ENCODE results near the gene RBP3.

RBP3 gene

GRCh38 chr10:47400786-47401185, 52.6 kb downstream of the RBP3 start:
- TF ChIP-seq CTCF (IDR thresholded peaks at IDR 0.05; ENCODE audit: poor library complexity, severe bottlenecking): no peak
- no peaks in the 10 kb centered on the region for H3K9me3 ChIP-seq (ENCODE audit: severe bottlenecking)
- ATAC-seq (ENCODE audit: low read depth): no peak
- peaks cover 36% of the 10 kb centered on the region for H3K4me1 ChIP-seq (ENCODE audit: insufficient read depth, poor library complexity, severe bottlenecking)
- no peak for DNase-seq (ENCODE audit: low spot score)
- H3K27me3 ChIP-seq (ENCODE audit: insufficient read depth, poor library complexity, severe bottlenecking): no peaks in the 10 kb centered on the region
- no peaks in the 10 kb centered on the region for H3K36me3 ChIP-seq (ENCODE audit: low read depth)
- H3K27ac ChIP-seq (ENCODE audit: poor library complexity, severe bottlenecking): no peak overlapping the region
- no peak overlapping the region for H3K4me3 ChIP-seq (ENCODE audit: severe bottlenecking)

- ATAC-seq (ENCODE audit: low read depth) (no peak), DNase-seq (ENCODE audit: low spot score) (no peak)
- no peak overlapping the region for H3K4me3 ChIP-seq (ENCODE audit: severe bottlenecking)
- no peaks in the 10 kb centered on the region for H3K27me3 ChIP-seq (ENCODE audit: insufficient read depth, poor library complexity, severe bottlenecking)
- no peak for TF ChIP-seq CTCF (IDR thresholded peaks at IDR 0.05; ENCODE audit: poor library complexity, severe bottlenecking)
- no peaks in the 10 kb centered on the region for H3K9me3 ChIP-seq (ENCODE audit: severe bottlenecking)
- peaks cover 36% of the 10 kb centered on the region for H3K4me1 ChIP-seq (ENCODE audit: insufficient read depth, poor library complexity, severe bottlenecking)
- no peak overlapping the region for H3K27ac ChIP-seq (ENCODE audit: poor library complexity, severe bottlenecking)
- no peaks in the 10 kb centered on the region for H3K36me3 ChIP-seq (ENCODE audit: low read depth)
These were observed 53.0 kb downstream of the RBP3 start for GRCh38 chr10:47401210-47401609.

GRCh38 chr10:47401874-47402640, 53.9 kb downstream of the RBP3 start:
- H3K27me3 ChIP-seq (ENCODE audit: insufficient read depth, poor library complexity, severe bottlenecking): no peaks in the 10 kb centered on the region
- ATAC-seq (ENCODE audit: low read depth) (no peak), DNase-seq (ENCODE audit: low spot score) (no peak)
- TF ChIP-seq CTCF (IDR thresholded peaks at IDR 0.05; ENCODE audit: poor library complexity, severe bottlenecking): no peak
- H3K9me3 ChIP-seq (ENCODE audit: severe bottlenecking): no peaks in the 10 kb centered on the region
- H3K36me3 ChIP-seq (ENCODE audit: low read depth): no peaks in the 10 kb centered on the region
- H3K4me1 ChIP-seq (ENCODE audit: insufficient read depth, poor library complexity, severe bottlenecking): peaks cover 33% of the 10 kb centered on the region
- H3K27ac ChIP-seq (ENCODE audit: poor library complexity, severe bottlenecking): peak overlapping the region; percentile 70
- no peak overlapping the region for H3K4me3 ChIP-seq (ENCODE audit: severe bottlenecking)

- H3K4me3 ChIP-seq (ENCODE audit: severe bottlenecking): no peak overlapping the region
- H3K36me3 ChIP-seq (ENCODE audit: low read depth): no peaks in the 10 kb centered on the region
- H3K27me3 ChIP-seq (ENCODE audit: insufficient read depth, poor library complexity, severe bottlenecking): no peaks in the 10 kb centered on the region
- no peaks in the 10 kb centered on the region for H3K9me3 ChIP-seq (ENCODE audit: severe bottlenecking)
- H3K27ac ChIP-seq (ENCODE audit: poor library complexity, severe bottlenecking): peak overlapping the region; percentile 70
- ATAC-seq (ENCODE audit: low read depth) (peak; percentile 63), DNase-seq (ENCODE audit: low spot score) (peak; percentile 79)
- no peak for TF ChIP-seq CTCF (IDR thresholded peaks at IDR 0.05; ENCODE audit: poor library complexity, severe bottlenecking)
- peaks cover 35% of the 10 kb centered on the region for H3K4me1 ChIP-seq (ENCODE audit: insufficient read depth, poor library complexity, severe bottlenecking)
These were observed 54.6 kb downstream of the RBP3 start for GRCh38 chr10:47402641-47403301.

Data from RWPE2 (cell line).